HCT116 (cell line): ENCODE results near the gene CTXN1. TPM values are rescaled to one million over a fixed set of nuclear protein-coding genes. Genes with fewer than 3 reads are reported as not detected.

Experiments used
- ATAC-seq: fragments of 200-7000 bp; cut with Tn5 transposase; 2 replicates; pipeline ENCODE4 v1.9.1; 2020; ENCODE audit warnings: mild to moderate bottlenecking, moderate library complexity
- BruUV-seq: library from RNA; stranded (reverse); fragments of 400-500 nt; replicated peaks from 2 replicates; lab custom pipeline; 2021; lab: Mats Ljungman, UMichigan
- CTCF ChIA-PET: fragments of 300-600 bp; sonication (Branson Sonifier 250); formaldehyde crosslinking; loops from one replicate; lab custom pipeline; 2021; ENCODE audit warnings: antibody characterized with exemption; lab: Charles Lee
- POLR2A ChIA-PET: fragments of 300-600, 350-600 bp; sonication (Branson Sonifier 250); formaldehyde crosslinking; loops from one replicate; lab custom pipeline; 2021; ENCODE audit warnings: antibody characterized with exemption; lab: Charles Lee
- RAD21 ChIA-PET, 2 experiments: fragments of 300-600 bp; sonication (Branson Sonifier 250); formaldehyde crosslinking; loops; one replicate each; lab custom pipeline; 2023; ENCODE audit warnings: low total read pairs in 2 of 2; ENCODE audit not compliant: uncharacterized antibody in 2 of 2, unreplicated experiment in 2 of 2, low non-redundant PET in 1 of 2; lab: Charles Lee
- DNase-seq: peaks from one replicate; pipeline ENCODE4 v3.0.0-alpha.2; 2010; ENCODE audit warnings: low read depth, low spot score
- H2AFZ ChIP-seq: fragments of 200-600 bp; shearing (Covaris generic), sonication (generic); 2 replicates; pipeline ENCODE4 v1.6.1; 2017; ENCODE audit warnings: low read depth, mixed run types, mixed read lengths, antibody characterized with exemption, low read length; ENCODE audit not compliant: poor library complexity, severe bottlenecking
- H3K27ac ChIP-seq: 2 replicates; pipeline ENCODE4 v1.5.1; 2012; ENCODE audit warnings: low read depth, low read length
- H3K27me3 ChIP-seq: fragments of 200-600 bp; sonication (generic); 2 replicates; pipeline ENCODE4 v1.6.1; 2016; ENCODE audit warnings: mixed run types, low read length, mixed read lengths; ENCODE audit not compliant: insufficient read depth
- H3K36me3 ChIP-seq, 2 experiments: fragments of 200-500 bp in 1 of 2; fragments of 200-600 bp in 1 of 2; sonication (Bioruptor generic) in 1 of 2; sonication (generic) in 1 of 2; 2 replicates each; pipeline versions ENCODE4 v1.5.1 to v1.6.1; 2014 to 2016; ENCODE audit warnings: low read length in 2 of 2, inconsistent platforms in 1 of 2, mixed read lengths in 1 of 2, mixed run types in 1 of 2; ENCODE audit not compliant: insufficient read depth in 2 of 2, control insufficient read depth in 1 of 2
- H3K4me1 ChIP-seq, 2 experiments: fragments of 200-600 bp in 1 of 2; sonication (generic) in 1 of 2; 2 replicates each; pipeline versions ENCODE4 v1.5.1 to v1.6.1; 2012 to 2017; ENCODE audit warnings: low read length in 2 of 2, inconsistent platforms in 1 of 2, mild to moderate bottlenecking in 1 of 2, mixed read lengths in 1 of 2, mixed run types in 1 of 2, moderate library complexity in 1 of 2; ENCODE audit not compliant: insufficient read depth in 2 of 2, control insufficient read depth in 1 of 2
- H3K4me2 ChIP-seq: fragments of 200-600 bp; sonication (generic); 2 replicates; pipeline ENCODE4 v1.6.1; 2017; ENCODE audit warnings: mixed run types, low read length, mixed read lengths
- H3K4me3 ChIP-seq, 2 experiments: fragments of 200-600 bp in 1 of 2; sonication (generic) in 1 of 2; replicated peaks in 1 of 2; 2 replicates each; pipeline ENCODE4 v1.5.1; 2011 to 2016; ENCODE audit warnings: low read length in 2 of 2, control low read depth in 1 of 2, low read depth in 1 of 2, mild to moderate bottlenecking in 1 of 2, mixed read lengths in 1 of 2, mixed run types in 1 of 2
- H3K79me2 ChIP-seq: fragments of 200-600 bp; sonication (generic); 2 replicates; pipeline ENCODE4 v1.6.1; 2017; ENCODE audit warnings: mild to moderate bottlenecking, mixed run types, low read length, moderate library complexity, mixed read lengths; ENCODE audit not compliant: insufficient read depth
- H3K9ac ChIP-seq: fragments of 200-600 bp; sonication (generic); 2 replicates; pipeline ENCODE4 v1.6.1; 2016; ENCODE audit warnings: low read length, mixed read lengths
- H3K9me2 ChIP-seq: fragments of 200-600 bp; sonication (generic), shearing (Covaris generic); 2 replicates; pipeline ENCODE4 v1.6.1; 2017; ENCODE audit warnings: mixed run types, mild to moderate bottlenecking, moderate library complexity; ENCODE audit not compliant: insufficient read depth
- H3K9me3 ChIP-seq, 2 experiments: fragments of 200-500 bp in 1 of 2; fragments of 200-600 bp in 1 of 2; sonication (Bioruptor generic) in 1 of 2; sonication (generic) in 1 of 2; 2 replicates each; pipeline ENCODE4 v1.6.1; 2014 to 2017; ENCODE audit warnings: low read length in 2 of 2, mixed read lengths in 2 of 2, inconsistent platforms in 1 of 2, low read depth in 1 of 2, mild to moderate bottlenecking in 1 of 2, mixed run types in 1 of 2, moderate library complexity in 1 of 2; ENCODE audit not compliant: control insufficient read depth in 1 of 2, insufficient read depth in 1 of 2
- H4K20me1 ChIP-seq: fragments of 200-600 bp; sonication (generic), shearing (Covaris generic); 2 replicates; pipeline ENCODE4 v1.6.1; 2017; ENCODE audit warnings: mixed run types, mild to moderate bottlenecking, moderate library complexity; ENCODE audit not compliant: insufficient read depth
- CTCF ChIP-seq, 3 experiments: fragments of 200-600 bp in 1 of 3; sonication (generic) in 1 of 3; IDR thresholded peaks in 2 of 3; conservative IDR thresholded peaks in 1 of 3; 2 replicates each; pipeline ENCODE4 v1.5.1; 2012 to 2017; ENCODE audit warnings: low read depth in 2 of 3, low read length in 2 of 3, antibody characterized with exemption in 1 of 3, borderline replicate concordance in 1 of 3, control low read depth in 1 of 3, mild to moderate bottlenecking in 1 of 3, mixed read lengths in 1 of 3, mixed run types in 1 of 3, moderate library complexity in 1 of 3; ENCODE audit not compliant: insufficient read depth in 1 of 3
- ELF1 ChIP-seq: IDR thresholded peaks from 2 replicates; pipeline ENCODE4 v1.6.1; 2012; ENCODE audit warnings: low read depth, borderline replicate concordance
- EZH2 ChIP-seq: fragments of 200-600 bp; sonication (generic); IDR thresholded peaks from 2 replicates; pipeline ENCODE4 v1.6.1; 2017; ENCODE audit warnings: antibody characterized with exemption, mixed run types
- SIN3A ChIP-seq: IDR thresholded peaks from 2 replicates; pipeline ENCODE4 v1.6.1; 2012; ENCODE audit warnings: low read depth
- intact Hi-C: fragments of 100-400 bp; cut with micrococcal nuclease; formaldehyde crosslinking; loops from 2 replicates; pipeline ENCODE4 v1.10.0; 2022
- total RNA-seq: library from RNA; stranded (reverse); gene quantifications from one replicate; pipeline ENCODE4 v1.2.1, GENCODE V29; 2021; ENCODE audit not compliant: unreplicated experiment
- TF ChIP-seq, protein P1 (sequence below): IDR thresholded peaks from 2 replicates; pipeline ENCODE4 v1.6.1; 2012
- TF ChIP-seq, protein P2 (sequence below): IDR thresholded peaks from 2 replicates; pipeline ENCODE4 v1.6.1; 2011; ENCODE audit warnings: mild to moderate bottlenecking, low read length, moderate library complexity; ENCODE audit not compliant: insufficient replicate concordance; ENCODE audit errors: extremely low read depth

CTXN1 gene
- total RNA-seq, 1 experiment from 2014 or later, result 56.0 TPM

DNA sequence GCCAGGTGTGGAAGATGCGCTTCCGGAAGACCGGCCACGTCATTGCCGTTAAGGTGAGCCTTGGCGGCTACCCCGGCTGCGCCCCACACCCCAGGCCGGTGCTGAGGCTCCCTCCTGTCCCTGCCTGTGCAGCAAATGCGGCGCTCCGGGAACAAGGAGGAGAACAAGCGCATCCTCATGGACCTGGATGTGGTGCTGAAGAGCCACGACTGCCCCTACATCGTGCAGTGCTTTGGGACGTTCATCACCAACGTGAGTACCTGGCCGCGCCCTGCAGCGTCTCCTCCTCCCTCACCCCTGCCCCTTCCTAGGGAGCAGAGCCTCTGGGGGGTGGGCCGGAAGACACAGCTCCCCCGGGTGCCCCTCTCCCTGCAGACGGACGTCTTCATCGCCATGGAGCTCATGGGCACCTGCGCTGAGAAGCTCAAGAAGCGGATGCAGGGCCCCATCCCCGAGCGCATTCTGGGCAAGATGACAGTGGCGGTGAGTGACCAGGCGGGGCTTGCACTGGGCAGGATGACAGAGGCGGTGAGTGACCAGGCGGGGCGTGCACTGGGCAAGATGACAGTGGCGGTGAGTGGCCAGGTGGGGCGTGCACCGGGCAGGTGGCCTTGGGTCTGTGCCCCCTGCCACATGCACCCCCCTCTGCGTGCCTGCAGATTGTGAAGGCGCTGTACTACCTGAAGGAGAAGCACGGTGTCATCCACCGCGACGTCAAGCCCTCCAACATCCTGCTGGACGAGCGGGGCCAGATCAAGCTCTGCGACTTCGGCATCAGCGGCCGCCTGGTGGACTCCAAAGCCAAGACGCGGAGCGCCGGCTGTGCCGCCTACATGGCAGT, 15.4 kb downstream of the CTXN1 start (continued):
- TF ChIP-seq, protein P1, sequence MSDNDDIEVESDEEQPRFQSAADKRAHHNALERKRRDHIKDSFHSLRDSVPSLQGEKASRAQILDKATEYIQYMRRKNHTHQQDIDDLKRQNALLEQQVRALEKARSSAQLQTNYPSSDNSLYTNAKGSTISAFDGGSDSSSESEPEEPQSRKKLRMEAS, result no peak

GRCh38 chr19:7909471-7910067, 16.4 kb downstream of the CTXN1 start:
- TF ChIP-seq, protein P1, result no peak
- TF ChIP-seq, protein P2, sequence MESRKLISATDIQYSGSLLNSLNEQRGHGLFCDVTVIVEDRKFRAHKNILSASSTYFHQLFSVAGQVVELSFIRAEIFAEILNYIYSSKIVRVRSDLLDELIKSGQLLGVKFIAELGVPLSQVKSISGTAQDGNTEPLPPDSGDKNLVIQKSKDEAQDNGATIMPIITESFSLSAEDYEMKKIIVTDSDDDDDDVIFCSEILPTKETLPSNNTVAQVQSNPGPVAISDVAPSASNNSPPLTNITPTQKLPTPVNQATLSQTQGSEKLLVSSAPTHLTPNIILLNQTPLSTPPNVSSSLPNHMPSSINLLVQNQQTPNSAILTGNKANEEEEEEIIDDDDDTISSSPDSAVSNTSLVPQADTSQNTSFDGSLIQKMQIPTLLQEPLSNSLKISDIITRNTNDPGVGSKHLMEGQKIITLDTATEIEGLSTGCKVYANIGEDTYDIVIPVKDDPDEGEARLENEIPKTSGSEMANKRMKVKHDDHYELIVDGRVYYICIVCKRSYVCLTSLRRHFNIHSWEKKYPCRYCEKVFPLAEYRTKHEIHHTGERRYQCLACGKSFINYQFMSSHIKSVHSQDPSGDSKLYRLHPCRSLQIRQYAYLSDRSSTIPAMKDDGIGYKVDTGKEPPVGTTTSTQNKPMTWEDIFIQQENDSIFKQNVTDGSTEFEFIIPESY, result no peak
- TF ChIP-seq ELF1, result no peak
- TF ChIP-seq SIN3A, result no peak
- no peak for TF ChIP-seq EZH2
- TF ChIP-seq CTCF (IDR thresholded peaks at IDR 0.05 in 2 of 3, conservative IDR thresholded peaks at IDR 0.05 in 1 of 3; ENCODE audit: borderline replicate concordance in 1 of 3, insufficient read depth in 1 of 3, low read depth in 2 of 3, low read length in 2 of 3), result no peak
- TF ChIP-seq, all 23 proteins: peak for 0
- no peaks in the 10 kb centered on the region for H3K9me3 ChIP-seq
- CTCF ChIA-PET, result no interaction called here

More at GRCh38 chr19:7909471-7910067, 16.4 kb downstream of the CTXN1 start:
- Histone ChIP-seq H3K27me3 (no peaks in the 10 kb centered on the region), H3K79me2 (peaks cover 48% of the 10 kb centered on the region), H3K4me1 (peaks cover 3 to 12% of the 10 kb centered on the region in 2 experiments; a peak in 2 of 4 replicates), H2AFZ (no peak overlapping the region), H3K36me3 (peaks cover 5 to 6% of the 10 kb centered on the region in 2 experiments; a peak in 3 of 4 replicates), H3K9ac (no peak overlapping the region), H4K20me1 (no peaks in the 10 kb centered on the region), H3K4me2 (no peak overlapping the region), H3K27ac (no peak overlapping the region), H3K9me2 (no peaks in the 10 kb centered on the region), H3K4me3 (no peak overlapping the region)
- ATAC-seq (no peak), DNase-seq (no peak)
- BruUV-seq, result no TSS peak
- ChIA-PET RAD21 (no interaction called here), POLR2A (interaction anchor here (1.2 kb wide), 1 partner anchor 11 kb away, joined by 7 read pairs; the partner anchor contains the start of gene SNAPC2)
- intact Hi-C loops, result no loop called here
